RWPE2 (cell line): ENCODE results near the gene SPINT2.

ENCODE experiments used
- ATAC-seq: fragments of 200-7000 bp; cut with Tn5 transposase; 3 replicates; pipeline ENCODE4 v1.9.1; 2021; ENCODE audit warnings: low read depth
- DNase-seq: peaks from one replicate; pipeline ENCODE4 v3.0.0-alpha.2; 2020; ENCODE audit warnings: low spot score
- H3K27ac ChIP-seq: fragments of 450-650 bp; 2 replicates; pipeline ENCODE4 v1.5.1; 2017; ENCODE audit warnings: mild to moderate bottlenecking; ENCODE audit not compliant: poor library complexity, severe bottlenecking
- H3K27me3 ChIP-seq: fragments of 250-450 bp; sonication (Bioruptor Pico); 2 replicates; pipeline ENCODE4 v1.5.1; 2021; ENCODE audit warnings: mild to moderate bottlenecking, moderate library complexity; ENCODE audit not compliant: insufficient read depth, poor library complexity, severe bottlenecking
- H3K36me3 ChIP-seq: fragments of 250-450 bp; sonication (Bioruptor Pico); 2 replicates; pipeline ENCODE4 v1.5.1; 2020; ENCODE audit warnings: low read depth, mild to moderate bottlenecking, moderate library complexity
- H3K4me1 ChIP-seq: fragments of 250-450 bp; sonication (Bioruptor Pico); 2 replicates; pipeline ENCODE4 v1.5.1; 2021; ENCODE audit warnings: mild to moderate bottlenecking, moderate library complexity; ENCODE audit not compliant: insufficient read depth, poor library complexity, severe bottlenecking
- H3K4me3 ChIP-seq: fragments of 250-450 bp; sonication (Bioruptor Pico); 2 replicates; pipeline ENCODE4 v1.5.1; 2021; ENCODE audit warnings: mild to moderate bottlenecking, moderate library complexity; ENCODE audit not compliant: severe bottlenecking
- H3K9me3 ChIP-seq: fragments of 250-450 bp; sonication (Bioruptor Pico); 2 replicates; pipeline ENCODE4 v1.5.1; 2021; ENCODE audit warnings: mild to moderate bottlenecking, moderate library complexity; ENCODE audit not compliant: severe bottlenecking
- TF ChIP-seq, protein P1 (sequence below): fragments of 450-650 bp; IDR thresholded peaks from one replicate; pipeline ENCODE4 v1.5.1; 2017; ENCODE audit warnings: mild to moderate bottlenecking, moderate library complexity; ENCODE audit not compliant: poor library complexity, severe bottlenecking

Gene SPINT2

DNA sequence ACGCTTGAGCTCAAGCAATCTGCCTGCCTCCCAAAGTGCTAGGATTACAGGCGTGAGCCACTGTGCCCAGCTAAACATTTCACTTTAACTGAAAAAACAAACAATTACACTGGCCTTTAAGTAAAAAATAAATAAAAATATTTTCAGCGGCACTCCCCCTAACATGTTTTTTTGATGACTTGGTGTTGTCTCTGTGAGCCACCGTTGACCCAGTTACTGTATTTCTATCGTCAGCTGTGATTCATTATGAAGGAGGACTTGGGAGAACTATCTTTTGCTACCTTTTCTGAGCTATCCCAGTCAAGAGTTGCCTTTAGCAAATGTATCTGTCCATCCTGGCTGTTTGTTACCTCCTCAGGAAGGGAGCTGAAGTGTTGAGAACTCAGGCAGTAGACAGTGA, 21.2 kb downstream of the SPINT2 start:
- Histone ChIP-seq H3K27ac (no peak overlapping the region), H3K27me3 (no peaks in the 10 kb centered on the region), H3K36me3 (peaks cover 93% of the 10 kb centered on the region), H3K4me1 (peaks cover 20% of the 10 kb centered on the region), H3K9me3 (no peaks in the 10 kb centered on the region), H3K4me3 (no peak overlapping the region)
- ATAC-seq, result no peak
- TF ChIP-seq, protein P1, sequence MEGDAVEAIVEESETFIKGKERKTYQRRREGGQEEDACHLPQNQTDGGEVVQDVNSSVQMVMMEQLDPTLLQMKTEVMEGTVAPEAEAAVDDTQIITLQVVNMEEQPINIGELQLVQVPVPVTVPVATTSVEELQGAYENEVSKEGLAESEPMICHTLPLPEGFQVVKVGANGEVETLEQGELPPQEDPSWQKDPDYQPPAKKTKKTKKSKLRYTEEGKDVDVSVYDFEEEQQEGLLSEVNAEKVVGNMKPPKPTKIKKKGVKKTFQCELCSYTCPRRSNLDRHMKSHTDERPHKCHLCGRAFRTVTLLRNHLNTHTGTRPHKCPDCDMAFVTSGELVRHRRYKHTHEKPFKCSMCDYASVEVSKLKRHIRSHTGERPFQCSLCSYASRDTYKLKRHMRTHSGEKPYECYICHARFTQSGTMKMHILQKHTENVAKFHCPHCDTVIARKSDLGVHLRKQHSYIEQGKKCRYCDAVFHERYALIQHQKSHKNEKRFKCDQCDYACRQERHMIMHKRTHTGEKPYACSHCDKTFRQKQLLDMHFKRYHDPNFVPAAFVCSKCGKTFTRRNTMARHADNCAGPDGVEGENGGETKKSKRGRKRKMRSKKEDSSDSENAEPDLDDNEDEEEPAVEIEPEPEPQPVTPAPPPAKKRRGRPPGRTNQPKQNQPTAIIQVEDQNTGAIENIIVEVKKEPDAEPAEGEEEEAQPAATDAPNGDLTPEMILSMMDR, result no peak
- DNase-seq, result no peak

DNA sequence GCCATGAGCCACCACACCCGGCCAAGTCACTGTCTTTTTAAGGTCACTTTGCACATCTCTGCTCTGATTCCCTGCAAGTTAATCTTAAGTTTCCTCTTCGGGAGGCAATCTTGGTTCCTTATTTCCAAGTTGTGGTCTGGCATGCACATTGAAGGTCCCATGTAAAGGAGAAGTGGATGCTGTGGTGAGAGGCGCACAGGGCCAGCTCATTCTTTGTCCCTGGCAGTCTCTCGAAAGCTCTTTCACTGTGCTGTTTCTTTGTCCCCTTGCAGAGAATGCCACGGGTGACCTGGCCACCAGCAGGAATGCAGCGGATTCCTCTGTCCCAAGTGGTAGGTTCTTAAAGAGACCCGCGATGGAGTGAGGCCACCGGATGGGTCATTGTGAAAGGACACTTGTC, 23.2 kb downstream of the SPINT2 start:
- Histone ChIP-seq H3K27me3 (no peaks in the 10 kb centered on the region), H3K36me3 (peaks cover 93% of the 10 kb centered on the region), H3K4me1 (peaks cover 14% of the 10 kb centered on the region), H3K27ac (no peak overlapping the region), H3K9me3 (no peaks in the 10 kb centered on the region), H3K4me3 (no peak overlapping the region)
- TF ChIP-seq, protein P1, result no peak
- ATAC-seq (no peak), DNase-seq (no peak)

DNA sequence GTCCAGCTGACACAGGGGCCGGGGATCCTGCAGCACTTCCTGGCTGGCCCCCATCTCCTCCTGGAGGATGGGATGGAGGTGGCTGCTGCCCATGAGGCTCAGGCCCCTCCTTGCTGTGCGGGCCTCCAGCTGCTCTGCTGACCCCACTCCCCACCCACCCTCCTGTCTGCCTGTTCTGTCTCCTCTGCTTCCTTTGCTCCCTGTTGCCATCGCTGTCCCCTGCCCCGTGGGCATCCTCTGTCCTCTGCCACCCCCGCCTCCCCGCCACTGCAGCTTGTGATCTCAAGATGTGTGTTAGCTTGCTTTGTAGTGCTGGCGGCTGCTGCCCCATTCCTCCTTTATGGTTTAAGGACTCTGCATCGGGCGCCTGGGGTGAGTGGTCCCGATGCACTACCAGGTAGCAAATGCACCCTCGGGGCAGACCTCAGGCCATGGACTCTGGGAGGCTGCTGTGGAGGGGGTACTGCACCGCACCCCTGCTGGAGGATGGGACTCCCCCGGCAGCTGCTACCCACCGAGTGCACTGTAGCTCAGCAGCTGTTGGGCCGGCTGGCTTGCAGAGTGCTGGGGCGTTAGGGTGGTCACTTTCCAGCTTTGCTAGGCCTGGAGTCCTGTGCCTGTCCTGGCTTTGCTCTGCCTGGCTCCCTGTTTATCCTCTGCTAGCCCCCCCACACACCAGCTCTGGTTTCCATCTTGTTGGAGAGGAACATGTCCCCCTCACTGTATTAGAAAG, 23.9 kb downstream of the SPINT2 start:
- H3K9me3 ChIP-seq, result no peaks in the 10 kb centered on the region
- H3K27me3 ChIP-seq, result no peaks in the 10 kb centered on the region
- no peak overlapping the region for H3K4me3 ChIP-seq
- H3K27ac ChIP-seq, result no peak overlapping the region
- peaks cover 95% of the 10 kb centered on the region for H3K36me3 ChIP-seq
- ATAC-seq (no peak), DNase-seq (no peak)
- peaks cover 14% of the 10 kb centered on the region for H3K4me1 ChIP-seq
- TF ChIP-seq, protein P1, result no peak

DNA sequence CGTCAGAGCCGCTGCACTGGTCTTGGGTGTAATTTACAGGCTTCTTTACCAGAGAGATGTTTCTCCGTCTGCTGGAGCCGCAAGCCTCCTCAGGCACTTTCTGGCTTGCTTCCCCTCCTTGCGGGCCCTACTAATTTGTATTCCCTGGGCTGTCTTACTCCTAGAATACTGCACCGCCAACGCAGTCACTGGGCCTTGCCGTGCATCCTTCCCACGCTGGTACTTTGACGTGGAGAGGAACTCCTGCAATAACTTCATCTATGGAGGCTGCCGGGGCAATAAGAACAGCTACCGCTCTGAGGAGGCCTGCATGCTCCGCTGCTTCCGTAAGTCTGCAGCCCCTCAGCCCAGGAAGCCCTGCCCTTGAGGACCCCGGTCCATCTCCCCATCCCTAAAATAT, 25.6 kb downstream of the SPINT2 start:
- TF ChIP-seq, protein P1, result no peak
- Histone ChIP-seq H3K27me3 (no peaks in the 10 kb centered on the region), H3K4me1 (peaks cover 14% of the 10 kb centered on the region), H3K27ac (peak overlapping the region; percentile 59), H3K9me3 (no peaks in the 10 kb centered on the region), H3K36me3 (peaks cover 82% of the 10 kb centered on the region), H3K4me3 (no peak overlapping the region)
- DNase-seq (no peak), ATAC-seq (no peak)

DNA sequence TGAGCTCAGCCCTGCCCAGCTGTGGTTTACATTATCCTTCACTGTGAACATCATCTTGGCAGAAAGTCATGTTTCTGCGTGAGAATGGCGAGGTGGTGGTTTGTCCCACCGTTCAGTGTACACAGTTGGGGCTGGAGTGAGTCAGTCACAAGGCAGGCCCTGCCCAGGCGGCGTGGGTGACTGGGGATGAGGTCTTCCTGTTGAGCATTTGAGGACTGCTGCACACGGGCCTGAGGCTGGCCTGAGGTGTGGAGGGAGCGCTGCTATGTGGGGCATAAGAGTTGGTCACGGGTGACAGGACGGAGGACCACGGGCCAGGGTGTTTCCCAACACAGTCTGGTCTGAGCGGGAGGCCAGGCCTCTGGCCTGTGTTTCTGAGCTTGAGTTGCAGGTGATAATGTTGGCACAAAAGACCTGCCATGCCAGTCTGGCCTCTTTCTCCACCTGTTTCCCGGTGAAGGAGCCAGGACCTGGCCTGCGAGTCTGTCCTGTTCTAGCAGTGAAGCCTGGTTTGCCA, 26.3 kb downstream of the SPINT2 start:
- Histone ChIP-seq H3K9me3 (no peaks in the 10 kb centered on the region), H3K27me3 (no peaks in the 10 kb centered on the region), H3K4me3 (no peak overlapping the region), H3K27ac (peak overlapping the region; percentile 59), H3K4me1 (peaks cover 20% of the 10 kb centered on the region), H3K36me3 (peaks cover 75% of the 10 kb centered on the region)
- DNase-seq (peak; percentile 87), ATAC-seq (peak; percentile 95)
- TF ChIP-seq, protein P1, result no peak
